ENCODE data around the gene MXI1.
A peak's percentile ranks its signal among the peaks of the same experiment; 100 is the strongest.

Gene MXI1

DNA sequence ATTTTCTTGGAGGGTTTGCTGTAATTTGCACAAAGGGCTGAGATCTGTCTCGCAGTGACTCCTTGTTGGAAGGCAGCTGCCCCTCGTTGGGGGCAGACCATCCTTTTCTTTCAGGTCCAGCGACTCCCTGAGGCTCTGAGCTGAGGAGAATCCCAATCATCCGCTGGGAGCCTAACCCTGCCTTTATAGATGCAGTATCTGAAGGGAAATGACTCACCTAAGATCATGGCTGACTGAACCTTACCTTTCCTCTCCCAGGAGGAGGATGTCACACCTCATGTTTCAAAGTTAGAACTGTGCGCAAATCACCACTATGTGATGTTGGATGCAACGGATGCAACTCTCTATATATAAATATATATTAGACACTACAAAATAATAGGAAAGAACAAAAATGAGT is 36.4 kb upstream of the MXI1 start:
- no peak overlapping the region for H3K4me3 ChIP-seq (replicated peaks; ENCODE audit: low read depth, low read length)
- no peak for DNase-seq (ENCODE audit: low read depth)
- no peak for TF ChIP-seq CTCF (IDR thresholded peaks at IDR 0.05; ENCODE audit: low read length, missing control alignments)

GRCh38 chr10:110172155-110172554 is 35.2 kb upstream of the MXI1 start:
- H3K4me3 ChIP-seq (replicated peaks; ENCODE audit: low read depth, low read length) = no peak overlapping the region
- no peak for TF ChIP-seq CTCF (IDR thresholded peaks at IDR 0.05; ENCODE audit: low read length, missing control alignments)
- DNase-seq (ENCODE audit: low read depth) = no peak

- no peak overlapping the region for H3K4me3 ChIP-seq (replicated peaks; ENCODE audit: low read depth, low read length)
- TF ChIP-seq CTCF (IDR thresholded peaks at IDR 0.05; ENCODE audit: low read length, missing control alignments) = no peak
- no peak for DNase-seq (ENCODE audit: low read depth)
Observed at GRCh38 chr10:110174201-110174600, 33.2 kb upstream of the MXI1 start.

GRCh38 chr10:110174816-110175215 is 32.6 kb upstream of the MXI1 start:
- no peak overlapping the region for H3K4me3 ChIP-seq (replicated peaks; ENCODE audit: low read depth, low read length)

GRCh38 chr10:110175406-110175805 is 32.0 kb upstream of the MXI1 start:
- no peak overlapping the region for H3K4me3 ChIP-seq (replicated peaks; ENCODE audit: low read depth, low read length)
- DNase-seq (ENCODE audit: low read depth) = peak; percentile 32
- no peak for TF ChIP-seq CTCF (IDR thresholded peaks at IDR 0.05; ENCODE audit: low read length, missing control alignments)

More at GRCh38 chr10:110174816-110175215, 32.6 kb upstream of the MXI1 start:
- DNase-seq (ENCODE audit: low read depth) = no peak
- no peak for TF ChIP-seq CTCF (IDR thresholded peaks at IDR 0.05; ENCODE audit: low read length, missing control alignments)

DNA sequence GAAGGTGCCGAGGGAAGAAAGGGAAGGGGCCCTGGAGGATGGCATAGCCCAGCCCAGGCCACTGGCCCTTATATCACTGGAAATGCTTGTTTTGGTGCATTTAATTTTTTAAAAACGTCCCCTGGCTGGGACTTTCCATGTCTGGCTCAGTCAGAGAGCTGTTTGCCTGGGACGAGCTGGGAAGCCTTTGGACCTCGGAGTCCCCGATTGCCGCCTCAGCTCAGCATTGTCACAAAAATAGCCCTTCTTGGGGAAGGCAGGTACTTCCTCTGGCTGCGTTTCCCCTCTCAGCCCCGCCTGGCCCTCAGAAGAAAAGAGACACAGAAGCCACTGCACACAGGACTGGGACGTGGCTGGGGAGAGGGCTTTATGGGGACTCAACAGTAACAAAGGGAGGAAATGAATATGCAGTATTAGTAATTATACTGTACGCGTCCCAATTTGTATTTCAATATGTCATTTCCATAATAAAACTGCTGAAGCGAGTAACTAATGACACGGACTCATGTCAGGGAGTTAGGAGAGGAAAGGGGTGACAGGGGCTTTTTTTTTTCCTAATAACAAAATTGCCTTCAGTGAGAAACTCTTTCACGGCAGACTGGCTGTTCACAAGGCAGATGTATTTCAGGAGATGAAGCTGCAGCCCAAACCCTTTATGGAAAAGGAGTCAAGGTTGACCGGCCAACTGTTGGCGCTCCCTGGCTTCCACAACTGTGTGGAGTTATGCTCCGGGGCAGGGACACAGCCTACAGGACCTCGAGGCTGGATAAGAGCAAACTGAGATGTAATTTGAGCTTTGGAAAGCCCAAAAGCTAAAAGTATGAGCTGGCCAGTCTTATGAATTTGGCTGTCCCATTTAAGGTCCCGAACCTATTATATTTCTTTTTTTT is 31.0 kb upstream of the MXI1 start:
- TF ChIP-seq CTCF (IDR thresholded peaks at IDR 0.05; ENCODE audit: low read length, missing control alignments) = no peak
- no peak overlapping the region for H3K4me3 ChIP-seq (replicated peaks; ENCODE audit: low read depth, low read length)
- DNase-seq (ENCODE audit: low read depth) = no peak

DNA sequence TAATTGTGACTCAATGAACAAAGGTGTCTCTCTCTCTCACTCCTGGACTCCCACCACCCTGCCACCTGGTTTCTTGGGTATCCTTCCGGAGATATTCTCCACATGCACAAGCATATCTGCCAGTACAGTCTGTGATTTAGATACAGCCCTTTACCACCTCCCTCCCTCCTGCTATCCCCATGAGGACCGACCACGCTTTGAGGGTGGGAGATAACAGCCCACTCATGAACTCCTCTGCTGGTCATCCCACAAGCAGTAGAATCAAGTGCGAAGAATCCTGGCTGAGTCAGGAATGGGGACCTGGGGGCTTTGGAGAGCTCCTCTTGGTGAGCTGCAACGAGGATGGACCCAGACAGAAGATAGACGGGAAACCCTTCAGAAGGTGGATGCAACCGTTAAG is 28.2 kb upstream of the MXI1 start:
- no peak overlapping the region for H3K4me3 ChIP-seq (replicated peaks; ENCODE audit: low read depth, low read length)
- no peak for TF ChIP-seq CTCF (IDR thresholded peaks at IDR 0.05; ENCODE audit: low read length, missing control alignments)
- DNase-seq (ENCODE audit: low read depth) = no peak
